HepG2 (cell line): ENCODE data around the gene PIGO.

Experiments used
- BRD4 ChIP-seq: sonication (generic); formaldehyde crosslinking; IDR thresholded peaks from 2 replicates; pipeline ENCODE4 v1.4.0; 2020; ENCODE audit warnings: missing genetic modification reagents
- CBFB ChIP-seq: sonication (generic); formaldehyde crosslinking; IDR thresholded peaks from 2 replicates; pipeline ENCODE4 v1.4.0; 2020; ENCODE audit warnings: missing genetic modification reagents
- HDAC6 ChIP-seq: fragments of 200-600 bp; sonication (generic); IDR thresholded peaks from 2 replicates; pipeline ENCODE4 v1.7.0; 2017; ENCODE audit warnings: mild to moderate bottlenecking, antibody characterized with exemption, low read length, low read depth
- KLF9 ChIP-seq: IDR thresholded peaks from 2 replicates; pipeline ENCODE4 v1.6.1; 2016; ENCODE audit warnings: low read depth
- MEIS2 ChIP-seq: sonication (generic); formaldehyde crosslinking; IDR thresholded peaks from 2 replicates; pipeline ENCODE4 v1.9.0; 2021; ENCODE audit warnings: mild to moderate bottlenecking, missing genetic modification reagents
- SUZ12 ChIP-seq: fragments of 150-350 bp; IDR thresholded peaks from 2 replicates; pipeline ENCODE4 v1.6.1; 2014; ENCODE audit warnings: low read depth, low read length
- ZFP1 ChIP-seq: IDR thresholded peaks from 2 replicates; pipeline ENCODE4 v1.6.1; 2016
- ZNF670 ChIP-seq: sonication (generic); formaldehyde crosslinking; IDR thresholded peaks from 2 replicates; pipeline ENCODE4 v1.8.0; 2022; ENCODE audit warnings: mild to moderate bottlenecking, missing genetic modification reagents, borderline replicate concordance
- ZNF839 ChIP-seq: sonication (generic); formaldehyde crosslinking; IDR thresholded peaks from 2 replicates; pipeline ENCODE4 v1.4.0; 2020; ENCODE audit warnings: missing genetic modification reagents, mild to moderate bottlenecking, borderline replicate concordance
- TF ChIP-seq, protein P1 (sequence below): sonication (generic); formaldehyde crosslinking; IDR thresholded peaks from 2 replicates; pipeline ENCODE4 v1.5.0; 2020; ENCODE audit warnings: mild to moderate bottlenecking, missing genetic modification reagents, moderate library complexity
- TF ChIP-seq, protein P2 (sequence below), 2 experiments: fragments of 450-650 bp in 1 of 2; sonication (generic) in 1 of 2; formaldehyde crosslinking in 1 of 2; IDR thresholded peaks; 2 replicates each; pipeline versions ENCODE4 v1.6.1 to v1.8.0; 2016 to 2022; ENCODE audit warnings: antibody characterized with exemption in 1 of 2, mild to moderate bottlenecking in 1 of 2, missing genetic modification reagents in 1 of 2

GRCh38 chr9:35112257-35113020 is 16.0 kb upstream of the PIGO start:
- TF ChIP-seq MEIS2: no peak
- TF ChIP-seq, protein P1, sequence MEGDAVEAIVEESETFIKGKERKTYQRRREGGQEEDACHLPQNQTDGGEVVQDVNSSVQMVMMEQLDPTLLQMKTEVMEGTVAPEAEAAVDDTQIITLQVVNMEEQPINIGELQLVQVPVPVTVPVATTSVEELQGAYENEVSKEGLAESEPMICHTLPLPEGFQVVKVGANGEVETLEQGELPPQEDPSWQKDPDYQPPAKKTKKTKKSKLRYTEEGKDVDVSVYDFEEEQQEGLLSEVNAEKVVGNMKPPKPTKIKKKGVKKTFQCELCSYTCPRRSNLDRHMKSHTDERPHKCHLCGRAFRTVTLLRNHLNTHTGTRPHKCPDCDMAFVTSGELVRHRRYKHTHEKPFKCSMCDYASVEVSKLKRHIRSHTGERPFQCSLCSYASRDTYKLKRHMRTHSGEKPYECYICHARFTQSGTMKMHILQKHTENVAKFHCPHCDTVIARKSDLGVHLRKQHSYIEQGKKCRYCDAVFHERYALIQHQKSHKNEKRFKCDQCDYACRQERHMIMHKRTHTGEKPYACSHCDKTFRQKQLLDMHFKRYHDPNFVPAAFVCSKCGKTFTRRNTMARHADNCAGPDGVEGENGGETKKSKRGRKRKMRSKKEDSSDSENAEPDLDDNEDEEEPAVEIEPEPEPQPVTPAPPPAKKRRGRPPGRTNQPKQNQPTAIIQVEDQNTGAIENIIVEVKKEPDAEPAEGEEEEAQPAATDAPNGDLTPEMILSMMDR (CRISPR knock-in tag): no peak
- no peak for TF ChIP-seq ZFP1 (CRISPR knock-in tag)
- TF ChIP-seq ZNF839 (CRISPR knock-in tag): no peak
- no peak for TF ChIP-seq CBFB
- TF ChIP-seq BRD4 (CRISPR knock-in tag): no peak
- TF ChIP-seq, protein P2, sequence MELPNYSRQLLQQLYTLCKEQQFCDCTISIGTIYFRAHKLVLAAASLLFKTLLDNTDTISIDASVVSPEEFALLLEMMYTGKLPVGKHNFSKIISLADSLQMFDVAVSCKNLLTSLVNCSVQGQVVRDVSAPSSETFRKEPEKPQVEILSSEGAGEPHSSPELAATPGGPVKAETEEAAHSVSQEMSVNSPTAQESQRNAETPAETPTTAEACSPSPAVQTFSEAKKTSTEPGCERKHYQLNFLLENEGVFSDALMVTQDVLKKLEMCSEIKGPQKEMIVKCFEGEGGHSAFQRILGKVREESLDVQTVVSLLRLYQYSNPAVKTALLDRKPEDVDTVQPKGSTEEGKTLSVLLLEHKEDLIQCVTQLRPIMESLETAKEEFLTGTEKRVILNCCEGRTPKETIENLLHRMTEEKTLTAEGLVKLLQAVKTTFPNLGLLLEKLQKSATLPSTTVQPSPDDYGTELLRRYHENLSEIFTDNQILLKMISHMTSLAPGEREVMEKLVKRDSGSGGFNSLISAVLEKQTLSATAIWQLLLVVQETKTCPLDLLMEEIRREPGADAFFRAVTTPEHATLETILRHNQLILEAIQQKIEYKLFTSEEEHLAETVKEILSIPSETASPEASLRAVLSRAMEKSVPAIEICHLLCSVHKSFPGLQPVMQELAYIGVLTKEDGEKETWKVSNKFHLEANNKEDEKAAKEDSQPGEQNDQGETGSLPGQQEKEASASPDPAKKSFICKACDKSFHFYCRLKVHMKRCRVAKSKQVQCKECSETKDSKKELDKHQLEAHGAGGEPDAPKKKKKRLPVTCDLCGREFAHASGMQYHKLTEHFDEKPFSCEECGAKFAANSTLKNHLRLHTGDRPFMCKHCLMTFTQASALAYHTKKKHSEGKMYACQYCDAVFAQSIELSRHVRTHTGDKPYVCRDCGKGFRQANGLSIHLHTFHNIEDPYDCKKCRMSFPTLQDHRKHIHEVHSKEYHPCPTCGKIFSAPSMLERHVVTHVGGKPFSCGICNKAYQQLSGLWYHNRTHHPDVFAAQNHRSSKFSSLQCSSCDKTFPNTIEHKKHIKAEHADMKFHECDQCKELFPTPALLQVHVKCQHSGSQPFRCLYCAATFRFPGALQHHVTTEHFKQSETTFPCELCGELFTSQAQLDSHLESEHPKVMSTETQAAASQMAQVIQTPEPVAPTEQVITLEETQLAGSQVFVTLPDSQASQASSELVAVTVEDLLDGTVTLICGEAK (IDR thresholded peaks at IDR 0.05): no peak
- TF ChIP-seq, protein P2 (CRISPR knock-in tag; IDR thresholded peaks at IDR 0.05): no peak
- TF ChIP-seq HDAC6: no peak
- no peak for TF ChIP-seq ZNF670
- no peak for TF ChIP-seq SUZ12
- no peak for TF ChIP-seq KLF9 (CRISPR knock-in tag)
